Measurements from ENCODE around the gene NME4.

NME4 gene

GRCh38 chr16:425082-425718, 28.2 kb downstream of the NME4 start, which contains the start of gene RAB11FIP3:
TSS of gene RAB11FIP3 (plus strand) at chr16:425649. CDS start at chr16:426007, 358 bp downstream.
- peak; percentile 73 to 76 for DNase-seq (ENCODE audit: low read depth in 1 of 2, low spot score in 1 of 2)

- no peak for DNase-seq (ENCODE audit: low read depth in 1 of 2, low spot score in 1 of 2)
Measured at GRCh38 chr16:425740-426114, 28.7 kb downstream of the NME4 start.

GRCh38 chr16:426115-426905, 29.3 kb downstream of the NME4 start:
- DNase-seq (ENCODE audit: low read depth in 1 of 2, low spot score in 1 of 2): no peak

- DNase-seq (ENCODE audit: low read depth in 1 of 2, low spot score in 1 of 2): no peak
Measured at GRCh38 chr16:426906-427249, 29.9 kb downstream of the NME4 start.

- no peak for DNase-seq (ENCODE audit: low read depth in 1 of 2, low spot score in 1 of 2)
Measured at GRCh38 chr16:427250-427649, 30.3 kb downstream of the NME4 start.

GRCh38 chr16:430904-431303, 33.9 kb downstream of the NME4 start:
- DNase-seq (ENCODE audit: low read depth in 1 of 2, low spot score in 1 of 2): no peak

GRCh38 chr16:440627-441026, 43.6 kb downstream of the NME4 start:
- no peak for DNase-seq (ENCODE audit: low read depth in 1 of 2, low spot score in 1 of 2)

GRCh38 chr16:441447-441846, 44.4 kb downstream of the NME4 start:
- DNase-seq (ENCODE audit: low read depth in 1 of 2, low spot score in 1 of 2): no peak

- DNase-seq (ENCODE audit: low read depth in 1 of 2, low spot score in 1 of 2): no peak
Measured at GRCh38 chr16:442976-443375, 46.0 kb downstream of the NME4 start.

- no peak for DNase-seq (ENCODE audit: low read depth in 1 of 2, low spot score in 1 of 2)
Measured at GRCh38 chr16:444027-444426, 47.0 kb downstream of the NME4 start.

- DNase-seq (ENCODE audit: low read depth in 1 of 2, low spot score in 1 of 2): no peak
Measured at GRCh38 chr16:445566-445965, 48.6 kb downstream of the NME4 start.

Measured in activated CD4-positive, alpha-beta T cell treated with anti-CD3 and anti-CD28 coated beads, Interleukin-2, amount 50 U/mL, for 24 hours (primary cell).